GM12875 (cell line): ENCODE results near the gene SCNN1B.

Experiments
- H3K4me3 ChIP-seq: one replicate; pipeline ENCODE4 v1.5.1; 2011; ENCODE audit warnings: low read depth, low read length, control low read depth
- CTCF ChIP-seq: IDR thresholded peaks from 2 replicates; pipeline ENCODE4 v1.5.1; 2011; ENCODE audit warnings: low read depth, mild to moderate bottlenecking, control low read depth, inconsistent platforms, low read length, moderate library complexity, borderline replicate concordance; ENCODE audit not compliant: insufficient read depth

The SCNN1B gene

GRCh38 chr16:23373436-23374219 is 71.5 kb downstream of the SCNN1B start:
- TF ChIP-seq CTCF, result no peak
- H3K4me3 ChIP-seq, result no peak overlapping the region

- no peak for TF ChIP-seq CTCF
- H3K4me3 ChIP-seq, result no peak overlapping the region
Observed at GRCh38 chr16:23374721-23375510, 72.8 kb downstream of the SCNN1B start.

- no peak for TF ChIP-seq CTCF
- no peak overlapping the region for H3K4me3 ChIP-seq
Observed at GRCh38 chr16:23375643-23376042, 73.5 kb downstream of the SCNN1B start.

- H3K4me3 ChIP-seq, result no peak overlapping the region
- no peak for TF ChIP-seq CTCF
Observed at GRCh38 chr16:23377071-23377931, 75.2 kb downstream of the SCNN1B start.

- TF ChIP-seq CTCF, result no peak
- no peak overlapping the region for H3K4me3 ChIP-seq
Observed at GRCh38 chr16:23378256-23378655, 76.2 kb downstream of the SCNN1B start.

- H3K4me3 ChIP-seq, result no peak overlapping the region
- TF ChIP-seq CTCF, result no peak
Observed at GRCh38 chr16:23378921-23379320, 76.8 kb downstream of the SCNN1B start.
